Lower leg skin (tissue), 4 donors: Measurements from ENCODE around the gene SPRED2. TPM values are rescaled to one million over a fixed set of nuclear protein-coding genes. Genes with fewer than 3 reads are reported as not detected.

Source experiments
- DNase-seq, 2 donors: peaks; one replicate each; pipeline ENCODE4 v3.0.0-alpha.2; 2019; ENCODE audit warnings: low spot score in 2 of 2
- H3K4me3 ChIP-seq: fragments of 200-600 bp; sonication (generic); 2 replicates; pipeline ENCODE4 v1.5.1; 2017; ENCODE audit warnings: mild to moderate bottlenecking, low read depth; ENCODE audit not compliant: poor library complexity, severe bottlenecking
- POLR2A ChIP-seq, 2 donors: fragments of 450-650 bp; IDR thresholded peaks; one replicate each; pipeline ENCODE4 v1.6.1; 2016 to 2017; ENCODE audit warnings: antibody characterized with exemption in 2 of 2, mild to moderate bottlenecking in 1 of 2, moderate library complexity in 1 of 2
- WGBS, 2 donors: methylation state at CpG; one replicate each; pipeline ENCODE4 v1.1.5; 2018; 5-methylcytosine and 5-hydroxymethylcytosine counted together
- intact Hi-C: fragments of 100-400 bp; cut with DNase I; formaldehyde crosslinking; loops from one replicate; pipeline ENCODE4 v1.15.0; 2023; ENCODE audit warnings: low total_unique reads
- total RNA-seq, 4 donors: library from RNA; depleted of rRNA; stranded (reverse); fragments of >200 nt; gene quantifications; one replicate each; pipeline ENCODE4 v1.1.0, GENCODE V29; 2016
- TF ChIP-seq, protein P1 (sequence below), 3 donors: fragments of 450-650 bp; IDR thresholded peaks; one replicate each; pipeline ENCODE4 v1.5.1; 2016; ENCODE audit warnings: antibody characterized with exemption in 3 of 3, mild to moderate bottlenecking in 3 of 3, moderate library complexity in 2 of 3

The SPRED2 gene
- total RNA-seq, 4 donors from 2014 or later = 14.5 to 21.7 (median 16.6) TPM

DNA sequence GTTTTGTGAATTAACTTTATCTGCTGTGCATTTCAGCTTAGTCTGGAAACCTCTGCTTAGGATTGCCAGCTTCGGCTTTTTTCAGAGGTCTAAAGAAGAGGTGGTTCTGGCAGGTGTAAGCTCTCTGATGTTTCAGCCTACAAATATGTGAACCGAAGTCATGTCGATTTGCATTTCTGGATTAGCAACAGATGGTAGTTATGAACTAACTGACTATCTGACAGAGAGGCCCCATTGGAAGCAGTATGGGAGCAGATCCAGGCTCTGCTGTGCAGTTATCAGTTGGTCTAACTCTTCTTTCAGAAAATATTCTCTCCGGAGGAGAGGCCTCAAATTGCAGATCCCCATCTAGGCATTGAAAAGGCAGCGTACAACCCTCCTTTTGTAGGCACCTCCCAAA, 32.7 kb upstream of the SPRED2 start:
- no peak for DNase-seq
- no peak overlapping the region for H3K4me3 ChIP-seq
- TF ChIP-seq, protein P1, sequence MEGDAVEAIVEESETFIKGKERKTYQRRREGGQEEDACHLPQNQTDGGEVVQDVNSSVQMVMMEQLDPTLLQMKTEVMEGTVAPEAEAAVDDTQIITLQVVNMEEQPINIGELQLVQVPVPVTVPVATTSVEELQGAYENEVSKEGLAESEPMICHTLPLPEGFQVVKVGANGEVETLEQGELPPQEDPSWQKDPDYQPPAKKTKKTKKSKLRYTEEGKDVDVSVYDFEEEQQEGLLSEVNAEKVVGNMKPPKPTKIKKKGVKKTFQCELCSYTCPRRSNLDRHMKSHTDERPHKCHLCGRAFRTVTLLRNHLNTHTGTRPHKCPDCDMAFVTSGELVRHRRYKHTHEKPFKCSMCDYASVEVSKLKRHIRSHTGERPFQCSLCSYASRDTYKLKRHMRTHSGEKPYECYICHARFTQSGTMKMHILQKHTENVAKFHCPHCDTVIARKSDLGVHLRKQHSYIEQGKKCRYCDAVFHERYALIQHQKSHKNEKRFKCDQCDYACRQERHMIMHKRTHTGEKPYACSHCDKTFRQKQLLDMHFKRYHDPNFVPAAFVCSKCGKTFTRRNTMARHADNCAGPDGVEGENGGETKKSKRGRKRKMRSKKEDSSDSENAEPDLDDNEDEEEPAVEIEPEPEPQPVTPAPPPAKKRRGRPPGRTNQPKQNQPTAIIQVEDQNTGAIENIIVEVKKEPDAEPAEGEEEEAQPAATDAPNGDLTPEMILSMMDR (IDR thresholded peaks at IDR 0.05) = no peak
- no peak for TF ChIP-seq POLR2A (IDR thresholded peaks at IDR 0.05)
- intact Hi-C loops = no loop called here
- WGBS, 2 donors = 35 to 39% methylated on average over 5 of the region's 5 CpGs

DNA sequence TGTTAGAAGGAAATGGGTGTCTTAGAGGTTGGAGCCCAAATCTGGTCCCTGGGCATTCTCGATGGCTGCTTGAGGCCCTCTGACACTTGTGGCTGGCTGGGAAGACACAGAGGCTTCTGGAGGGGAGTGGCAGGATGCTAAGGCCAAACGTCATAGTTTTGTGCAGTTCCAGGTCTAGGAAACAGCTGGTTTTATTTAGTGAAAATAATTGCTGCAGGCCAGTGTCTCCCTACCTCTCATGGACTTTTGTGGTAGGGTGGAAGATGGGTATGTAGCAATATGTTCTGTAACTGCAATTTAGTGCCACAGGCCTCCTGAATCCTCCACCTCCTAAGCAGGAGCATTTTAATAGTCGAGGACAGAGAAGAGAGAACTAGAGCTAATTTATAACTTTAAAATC, 32.2 kb upstream of the SPRED2 start:
- 31 to 32% methylated on average over 3 of the region's 3 CpGs for WGBS, 2 donors
- no peak for TF ChIP-seq POLR2A (IDR thresholded peaks at IDR 0.05)
- TF ChIP-seq, protein P1 (IDR thresholded peaks at IDR 0.05) = no peak
- DNase-seq = no peak
- intact Hi-C loops = no loop called here
- H3K4me3 ChIP-seq = no peak overlapping the region

DNA sequence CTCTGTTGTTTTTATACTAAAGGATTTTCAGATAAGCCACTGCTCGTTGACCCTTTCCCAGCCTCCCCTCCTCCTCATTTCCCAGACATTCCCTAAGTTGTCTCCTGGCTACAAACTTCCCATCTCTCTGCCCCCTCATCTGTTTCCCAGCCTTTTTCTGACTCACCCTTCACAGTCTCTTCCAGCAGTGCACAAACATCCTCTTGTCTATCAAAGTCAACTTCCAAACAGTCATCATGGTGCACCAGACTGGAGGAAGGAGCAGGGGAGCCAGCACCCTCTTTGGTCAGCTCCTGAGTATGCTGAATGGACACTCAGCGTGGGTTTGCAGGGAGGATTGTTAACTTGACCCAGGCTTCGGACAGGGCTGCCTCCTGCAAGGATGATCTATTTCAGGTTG, 26.6 kb upstream of the SPRED2 start:
- TF ChIP-seq POLR2A (IDR thresholded peaks at IDR 0.05) = no peak
- TF ChIP-seq, protein P1 (IDR thresholded peaks at IDR 0.05) = no peak

DNA sequence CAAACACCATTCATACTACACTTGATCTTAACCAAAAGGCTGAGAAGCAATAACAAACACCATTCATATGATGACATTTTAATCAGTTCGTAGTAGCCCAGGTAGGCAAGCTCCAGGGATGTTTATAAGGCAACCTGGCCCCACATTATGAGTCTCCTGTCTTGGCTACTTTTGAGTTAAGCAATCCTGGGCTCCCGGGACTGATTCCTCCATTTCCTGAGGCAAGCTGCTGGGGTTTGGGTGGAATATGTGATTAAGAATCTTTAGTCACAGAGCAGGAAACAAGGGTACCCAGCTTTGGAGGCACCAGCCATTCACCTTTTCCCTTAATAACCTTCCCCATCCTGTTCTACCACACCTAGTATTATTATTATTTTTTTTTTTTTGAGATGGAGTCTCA, 24.5 kb upstream of the SPRED2 start:
- DNase-seq = no peak

More for the DNA sequence above, 26.6 kb upstream of the SPRED2 start:
- no peak for DNase-seq
- no peak overlapping the region for H3K4me3 ChIP-seq
- 73 to 80% methylated on average over 3 of the region's 3 CpGs for WGBS, 2 donors
- intact Hi-C loops = no loop called here

DNA sequence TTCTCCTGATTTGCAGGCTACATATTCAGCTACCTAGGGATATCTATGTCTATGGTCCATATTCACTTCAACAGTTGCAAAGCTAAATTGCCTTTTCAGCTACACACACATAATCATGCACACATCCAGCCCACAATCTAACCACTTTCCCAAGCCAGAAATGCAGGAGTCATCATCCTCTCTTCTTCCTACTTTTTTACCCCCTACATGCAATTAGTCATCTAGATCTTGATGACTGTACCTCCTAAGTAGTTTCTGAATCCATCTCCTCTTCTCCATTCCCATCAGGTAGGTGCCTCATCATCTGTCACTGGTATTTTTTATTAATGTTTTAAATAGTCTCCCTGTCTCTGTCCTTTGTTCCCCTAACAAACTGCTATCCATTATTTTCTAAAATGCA, 23.7 kb upstream of the SPRED2 start:
- TF ChIP-seq, protein P1 (IDR thresholded peaks at IDR 0.05) = no peak
- no peak for TF ChIP-seq POLR2A (IDR thresholded peaks at IDR 0.05)
- intact Hi-C loops = no loop called here

More for the DNA sequence above, 24.5 kb upstream of the SPRED2 start:
- 61 to 83% methylated on average over 2 of the region's 2 CpGs for WGBS, 2 donors
- TF ChIP-seq, protein P1 (IDR thresholded peaks at IDR 0.05) = no peak
- no peak for TF ChIP-seq POLR2A (IDR thresholded peaks at IDR 0.05)
- H3K4me3 ChIP-seq = no peak overlapping the region
- intact Hi-C loops = no loop called here

DNA sequence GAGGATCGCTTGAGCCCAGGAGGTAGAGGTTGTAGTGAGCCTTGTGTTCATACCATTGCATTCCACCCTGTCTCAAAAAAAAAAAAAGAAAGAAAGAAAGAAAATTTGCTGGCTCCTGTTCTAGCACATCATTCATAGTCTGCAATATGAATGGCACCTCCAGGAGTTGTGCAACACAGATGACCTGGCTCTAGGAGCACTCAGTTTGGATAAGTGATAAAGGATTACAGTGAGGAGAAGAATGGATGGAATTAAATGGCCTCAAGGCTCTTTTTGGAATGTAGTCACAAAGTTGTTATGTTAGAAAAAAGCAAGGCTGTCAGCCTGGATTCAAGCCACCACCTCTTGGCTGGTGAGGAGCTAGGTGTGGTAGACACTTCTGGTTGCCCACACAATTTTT, 21.5 kb upstream of the SPRED2 start:
- no peak for DNase-seq
- no peak overlapping the region for H3K4me3 ChIP-seq
- TF ChIP-seq, protein P1 (IDR thresholded peaks at IDR 0.05) = no peak
- no peak for TF ChIP-seq POLR2A (IDR thresholded peaks at IDR 0.05)
- 75 to 81% methylated on average over 1 of the region's 1 CpG for WGBS, 2 donors
- intact Hi-C loops = no loop called here

More for the DNA sequence above, 23.7 kb upstream of the SPRED2 start:
- DNase-seq = no peak
- H3K4me3 ChIP-seq = no peak overlapping the region
